ENCODE measurements around the gene NUP50.

GRCh38 chr22:45196926-45197605, 33.3 kb downstream of the NUP50 start:
- TF ChIP-seq CTCF (IDR thresholded peaks at IDR 0.05) = no peak
- no peak for TF ChIP-seq EZH2 (IDR thresholded peaks at IDR 0.05; ENCODE audit: borderline replicate concordance, insufficient read depth, low read depth, low read length, poor library complexity, severe bottlenecking)
